NCI-H1092 (cell line): ENCODE data around the gene FAM227B.
A peak's percentile ranks its signal among the peaks of the same experiment; 100 is the strongest.
"Not testable (repeated sequence)": the region's sequence is repeated elsewhere in the genome, so short reads cannot be mapped to it uniquely, and the experiment has no call there.

ENCODE experiments used
- DNase-seq: peaks from one replicate; lab custom pipeline; 2025; lab: John Stamatoyannopoulos, UW

The FAM227B gene

GRCh38 chr15:49620658-49621368 lies at the start of gene FAM227B, which contains the start of gene DTWD1:
Gene FAM227B (minus strand): TSS chr15:49620818. CDS start chr15:49615171, 5,647 bp downstream.
Gene DTWD1 (plus strand): TSS chr15:49621048. CDS start chr15:49625168, 4,120 bp downstream.
- DNase-seq = peak; percentile 92

GRCh38 chr15:49669288-49669687 lies 48.7 kb upstream of the FAM227B start:
- no peak for DNase-seq

GRCh38 chr15:49666486-49666885 lies 45.9 kb upstream of the FAM227B start:
- DNase-seq = not testable (repeated sequence)

- DNase-seq = no peak
Observed at GRCh38 chr15:49664716-49665115, 44.1 kb upstream of the FAM227B start.

GRCh38 chr15:49656734-49657133 lies 36.1 kb upstream of the FAM227B start:
- no peak for DNase-seq

- DNase-seq = no peak
Observed at GRCh38 chr15:49652922-49653321, 32.3 kb upstream of the FAM227B start.

- no peak for DNase-seq
Observed at GRCh38 chr15:49650676-49651075, 30.1 kb upstream of the FAM227B start.

GRCh38 chr15:49649987-49650386 lies 29.4 kb upstream of the FAM227B start:
- no peak for DNase-seq

- DNase-seq = no peak
Observed at GRCh38 chr15:49646891-49647290, 26.3 kb upstream of the FAM227B start.

GRCh38 chr15:49645941-49646340 lies 25.3 kb upstream of the FAM227B start:
- DNase-seq = peak; percentile 73

- DNase-seq = no peak
Observed at GRCh38 chr15:49645277-49645676, 24.7 kb upstream of the FAM227B start.

GRCh38 chr15:49644364-49644794 lies 23.8 kb upstream of the FAM227B start:
- DNase-seq = peak; percentile 1

GRCh38 chr15:49637857-49638256 lies 17.2 kb upstream of the FAM227B start:
- DNase-seq = no peak

GRCh38 chr15:49628379-49628778 lies 7.8 kb upstream of the FAM227B start:
- DNase-seq = no peak

GRCh38 chr15:49627407-49627877 lies 6.8 kb upstream of the FAM227B start:
- no peak for DNase-seq

GRCh38 chr15:49625460-49626036 lies 4.9 kb upstream of the FAM227B start:
- DNase-seq = no peak

- DNase-seq = no peak
Observed at GRCh38 chr15:49624056-49624455, 3.4 kb upstream of the FAM227B start.

- no peak for DNase-seq
Observed at GRCh38 chr15:49622561-49622960, 1.9 kb upstream of the FAM227B start.

- DNase-seq = no peak
Observed at GRCh38 chr15:49621887-49622286, 1.3 kb upstream of the FAM227B start.

GRCh38 chr15:49621401-49621811 lies 788 bp upstream of the FAM227B start:
- no peak for DNase-seq

- no peak for DNase-seq
Observed at GRCh38 chr15:49620199-49620598, 419 bp downstream of the FAM227B start.

- no peak for DNase-seq
Observed at GRCh38 chr15:49619226-49619625, 1.4 kb downstream of the FAM227B start.

- DNase-seq = not testable (repeated sequence)
Observed at GRCh38 chr15:49612240-49612639, 8.4 kb downstream of the FAM227B start.
